GM18868 (cell line): ENCODE measurements around the gene MEGF10.
A peak's percentile ranks its signal among the peaks of the same experiment; 100 is the strongest.

Experiments
- ATAC-seq: cut with Tn5 transposase; IDR thresholded peaks from one replicate; pipeline ENCODE4 v1.9.1; 2021; ENCODE audit warnings: mild to moderate bottlenecking, moderate library complexity; ENCODE audit not compliant: unreplicated experiment

MEGF10 gene

GRCh38 chr5:127409246-127409917 is 118.8 kb downstream of the MEGF10 start:
- no peak for ATAC-seq

- no peak for ATAC-seq
Measured at GRCh38 chr5:127409921-127410675, 119.5 kb downstream of the MEGF10 start.

- ATAC-seq: peak; percentile 86
Measured at GRCh38 chr5:127410959-127411358, 120.4 kb downstream of the MEGF10 start.

GRCh38 chr5:127411381-127411780 is 120.8 kb downstream of the MEGF10 start:
- ATAC-seq: peak; percentile 24

- no peak for ATAC-seq
Measured at GRCh38 chr5:127412698-127413097, 122.1 kb downstream of the MEGF10 start.

DNA sequence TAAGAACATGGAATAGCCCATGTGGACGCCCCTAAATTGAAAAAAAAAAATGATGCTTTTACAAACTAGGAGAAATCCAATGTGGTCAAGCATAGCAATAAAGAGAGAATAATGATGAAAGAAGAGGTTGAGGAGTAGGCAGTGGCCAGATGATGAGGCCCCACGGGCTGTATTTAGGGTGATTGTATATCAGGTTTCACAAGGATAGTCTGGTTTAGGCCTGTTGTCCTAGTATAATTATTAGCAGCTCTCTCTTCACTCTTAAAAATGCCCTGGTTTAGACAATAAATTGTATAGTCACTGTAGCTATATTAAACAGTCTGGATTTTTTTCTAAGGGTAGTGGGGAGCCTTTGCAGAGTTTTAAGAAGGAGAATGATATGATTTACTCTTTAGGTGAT is 124.4 kb downstream of the MEGF10 start:
- ATAC-seq: no peak

- ATAC-seq: no peak
Measured at GRCh38 chr5:127416906-127417305, 126.3 kb downstream of the MEGF10 start.

GRCh38 chr5:127417528-127417927 is 126.9 kb downstream of the MEGF10 start:
- ATAC-seq: no peak

GRCh38 chr5:127418367-127418766 is 127.8 kb downstream of the MEGF10 start:
- ATAC-seq: no peak

GRCh38 chr5:127418974-127419682 is 128.5 kb downstream of the MEGF10 start:
- no peak for ATAC-seq

DNA sequence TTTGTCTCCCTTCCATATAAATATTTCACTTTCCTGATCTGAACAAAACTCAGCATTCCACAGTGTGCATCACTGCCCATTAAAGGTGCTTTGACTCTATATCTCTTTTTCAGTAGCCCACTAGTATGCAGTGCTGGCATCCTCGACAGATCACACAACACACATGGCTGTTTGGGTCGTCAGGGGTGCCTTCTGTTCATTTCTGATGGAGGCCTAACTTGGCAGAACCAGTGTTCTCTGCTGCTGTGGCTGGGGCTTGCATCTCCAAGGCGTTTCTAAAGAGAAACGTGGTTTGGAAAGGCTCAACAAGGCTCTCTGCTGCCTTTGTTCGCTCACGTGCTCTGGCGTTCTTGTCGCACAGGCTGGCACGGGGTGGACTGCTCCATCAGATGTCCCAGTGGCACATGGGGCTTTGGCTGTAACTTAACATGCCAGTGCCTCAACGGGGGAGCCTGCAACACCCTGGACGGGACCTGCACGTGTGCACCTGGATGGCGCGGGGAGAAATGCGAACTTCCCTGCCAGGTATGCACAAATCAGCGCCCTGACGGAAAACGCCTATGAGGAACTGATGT is 129.2 kb downstream of the MEGF10 start:
- ATAC-seq: no peak

GRCh38 chr5:127420758-127421157 is 130.2 kb downstream of the MEGF10 start:
- no peak for ATAC-seq

DNA sequence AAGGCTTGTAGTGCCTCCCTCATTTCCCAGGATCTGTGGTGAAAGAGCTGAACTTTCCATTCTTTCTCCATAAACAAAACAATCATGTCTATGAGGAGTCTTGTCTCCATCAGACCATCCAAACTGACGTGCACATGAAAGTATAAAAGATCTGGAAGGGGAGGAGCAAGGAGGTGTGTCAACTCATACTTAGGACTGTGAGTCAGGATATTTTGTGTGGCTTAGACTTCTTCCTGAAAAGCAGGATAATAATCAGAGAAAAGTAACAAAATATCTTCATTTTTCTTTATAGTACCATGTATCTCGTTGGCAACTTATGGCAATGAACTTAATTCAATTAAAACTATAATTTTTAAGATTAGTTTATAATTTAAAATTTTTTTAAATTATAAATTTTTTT is 130.9 kb downstream of the MEGF10 start:
- no peak for ATAC-seq

DNA sequence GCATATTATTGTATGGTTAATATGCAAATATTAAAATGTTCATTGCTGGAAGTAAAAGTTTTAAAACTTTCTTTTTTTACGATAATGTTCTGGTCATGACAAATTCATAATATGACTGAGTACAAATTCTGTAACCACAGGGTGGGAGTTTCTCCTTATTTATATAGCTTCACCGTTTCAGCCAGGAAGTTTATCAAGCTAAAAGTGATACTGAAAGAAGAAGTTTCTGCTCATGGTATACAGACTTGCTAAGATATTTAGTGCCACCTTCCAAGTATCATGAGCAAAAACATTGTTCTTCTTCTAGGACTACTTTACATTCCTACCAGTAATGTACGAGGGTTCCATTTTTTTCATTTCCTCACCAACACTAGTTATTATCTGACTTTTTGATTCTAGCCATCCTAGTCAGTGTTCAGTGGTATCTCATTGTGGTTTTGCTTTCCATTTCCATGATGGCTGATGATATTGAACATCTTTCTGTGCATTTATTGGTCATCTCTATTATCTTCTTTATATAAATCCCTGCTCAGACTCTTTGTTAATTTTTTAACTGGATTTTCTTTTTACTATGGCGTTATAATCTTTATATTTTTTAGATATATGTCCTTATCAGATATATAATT is 132.7 kb downstream of the MEGF10 start:
- peak; percentile 84 for ATAC-seq

- ATAC-seq: no peak
Measured at GRCh38 chr5:127425037-127425436, 134.4 kb downstream of the MEGF10 start.

- ATAC-seq: no peak
Measured at GRCh38 chr5:127425868-127426267, 135.3 kb downstream of the MEGF10 start.

GRCh38 chr5:127426661-127427060 is 136.1 kb downstream of the MEGF10 start:
- ATAC-seq: no peak

GRCh38 chr5:127428276-127428675 is 137.7 kb downstream of the MEGF10 start:
- ATAC-seq: no peak

DNA sequence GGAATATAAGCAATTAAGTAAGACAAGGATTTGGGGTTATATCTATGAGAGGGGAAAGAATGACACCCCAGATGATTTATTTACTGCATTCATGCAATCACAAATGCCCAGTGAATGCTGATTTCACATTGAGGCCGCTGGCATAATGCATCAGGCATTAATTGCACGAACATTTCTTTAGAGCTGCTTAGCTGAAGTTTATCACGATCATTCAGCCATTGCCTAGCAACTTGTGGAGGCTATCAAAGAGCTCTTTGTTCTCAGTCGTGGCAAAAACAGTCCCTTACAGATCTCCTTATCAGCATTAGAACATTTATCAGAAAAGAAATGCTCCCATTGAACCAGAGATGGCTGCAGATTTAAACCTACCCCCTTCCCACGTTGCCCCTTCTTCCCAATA is 138.2 kb downstream of the MEGF10 start:
- no peak for ATAC-seq

DNA sequence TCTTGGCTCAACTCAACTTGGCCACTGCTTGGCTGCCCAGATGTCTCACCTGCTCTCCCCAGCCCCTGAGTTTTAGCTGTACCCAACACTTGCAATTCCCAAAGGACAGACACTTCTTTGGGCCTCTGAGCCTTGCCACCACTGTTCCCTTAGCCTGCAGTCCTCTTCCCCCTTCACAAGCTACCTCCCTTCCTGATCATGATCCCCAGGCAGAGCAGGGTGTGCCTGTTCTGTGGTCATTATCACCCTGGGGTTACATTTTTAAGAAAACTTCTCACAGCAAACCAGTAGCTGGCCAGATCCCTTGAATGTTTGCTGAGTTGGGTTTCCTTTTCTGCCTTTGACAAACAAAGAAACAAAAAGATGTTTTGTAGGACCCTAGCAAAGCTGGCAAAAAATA is 139.3 kb downstream of the MEGF10 start:
- ATAC-seq: no peak

- no peak for ATAC-seq
Measured at GRCh38 chr5:127430627-127431026, 140.0 kb downstream of the MEGF10 start.
